GM23248 (cell line): Measurements from ENCODE around the gene LAPTM5. TPM values are rescaled to one million over a fixed set of nuclear protein-coding genes. Genes with fewer than 3 reads are reported as not detected.

Source experiments
- DNase-seq: peaks from one replicate; pipeline ENCODE4 v3.0.0-alpha.2; 2015
- H2AFZ ChIP-seq: fragments of 200-600 bp; sonication (generic); 2 replicates; pipeline ENCODE4 v1.6.1; 2016; ENCODE audit warnings: antibody characterized with exemption
- H3F3A ChIP-seq: fragments of 200-600 bp; sonication (generic); 2 replicates; pipeline ENCODE4 v1.6.1; 2016; ENCODE audit warnings: mild to moderate bottlenecking, antibody characterized with exemption, mixed run types; ENCODE audit not compliant: insufficient read depth
- H3K27ac ChIP-seq: fragments of 200-600 bp; sonication (generic); 2 replicates; pipeline ENCODE4 v1.5.1; 2016; ENCODE audit warnings: mild to moderate bottlenecking
- H3K27me3 ChIP-seq: fragments of 200-600 bp; sonication (generic); replicated peaks from 2 replicates; pipeline ENCODE4 v1.6.1; 2016; ENCODE audit warnings: mild to moderate bottlenecking; ENCODE audit not compliant: insufficient read depth
- H3K36me3 ChIP-seq: fragments of 200-600 bp; sonication (generic); 2 replicates; pipeline ENCODE4 v1.6.1; 2016; ENCODE audit warnings: low read depth, mild to moderate bottlenecking
- H3K4me1 ChIP-seq: fragments of 200-600 bp; sonication (generic); 2 replicates; pipeline ENCODE4 v1.6.1; 2016; ENCODE audit warnings: mild to moderate bottlenecking; ENCODE audit not compliant: insufficient read depth
- H3K4me2 ChIP-seq: fragments of 200-600 bp; sonication (generic); one replicate; pipeline ENCODE4 v1.6.1; 2016; ENCODE audit warnings: mild to moderate bottlenecking; ENCODE audit not compliant: unreplicated experiment
- H3K4me3 ChIP-seq: fragments of 200-600 bp; sonication (generic); 2 replicates; pipeline ENCODE4 v1.5.1; 2016; ENCODE audit warnings: mild to moderate bottlenecking
- H3K79me2 ChIP-seq: fragments of 200-600 bp; sonication (generic); 2 replicates; pipeline ENCODE4 v1.6.1; 2016; ENCODE audit warnings: mild to moderate bottlenecking; ENCODE audit not compliant: insufficient read depth
- H3K9ac ChIP-seq: fragments of 200-600 bp; sonication (generic); 2 replicates; pipeline ENCODE4 v1.6.1; 2016; ENCODE audit warnings: mild to moderate bottlenecking
- H3K9me2 ChIP-seq: fragments of 200-600 bp; sonication (generic); 2 replicates; pipeline ENCODE4 v1.6.1; 2016; ENCODE audit warnings: mixed run types, mild to moderate bottlenecking, moderate library complexity; ENCODE audit not compliant: insufficient read depth
- H3K9me3 ChIP-seq: fragments of 200-600 bp; sonication (generic); one replicate; pipeline ENCODE4 v1.6.1; 2017; ENCODE audit warnings: low read depth
- H4K20me1 ChIP-seq: fragments of 200-600 bp; sonication (generic); 2 replicates; pipeline ENCODE4 v1.6.0; 2016; ENCODE audit not compliant: insufficient read depth
- EZH2 ChIP-seq: fragments of 200-600 bp; sonication (generic); IDR thresholded peaks from 2 replicates; pipeline ENCODE4 v1.6.1; 2018; ENCODE audit warnings: antibody characterized with exemption, mild to moderate bottlenecking; ENCODE audit not compliant: insufficient read depth, poor library complexity, severe bottlenecking
- EZH2phosphoT487 ChIP-seq: fragments of 200-600 bp; sonication (generic); IDR thresholded peaks from 2 replicates; pipeline ENCODE4 v1.6.1; 2018; ENCODE audit warnings: antibody characterized with exemption, moderate library complexity, mild to moderate bottlenecking, low read depth; ENCODE audit not compliant: insufficient read depth
- WGBS, 2 experiments: methylation state at CpG; one replicate each; pipeline ENCODE4 v1.1.6; 2015 to 2017; ENCODE audit warnings: low lambda C conversion rate in 2 of 2, low coverage in 1 of 2; ENCODE audit errors: missing lambda C conversion rate in 2 of 2; 5-methylcytosine and 5-hydroxymethylcytosine counted together
- in situ Hi-C: fragments of 300-500 bp; cut with MboI; formaldehyde crosslinking; loops from 2 replicates; pipeline ENCODE4 v1.15.0; 2020
- polyA plus RNA-seq: library from polyadenylated mRNA; unstranded; fragments of >200 nt; fragmentation: Nextera tagmentation; extraction: Ambion mirVana; gene quantifications from 2 replicates; pipeline ENCODE4 v1.2.1, GENCODE V29; 2016
- total RNA-seq: library from RNA; depleted of rRNA; stranded (reverse); fragments of >200 nt; shearing (Covaris generic); gene quantifications from 2 replicates; pipeline ENCODE4 v1.2.3, GENCODE V29; 2014

The LAPTM5 gene
- total and polyA plus RNA-seq, 2 experiments from 2014 or later: 0.36 TPM; not detected in 1

DNA sequence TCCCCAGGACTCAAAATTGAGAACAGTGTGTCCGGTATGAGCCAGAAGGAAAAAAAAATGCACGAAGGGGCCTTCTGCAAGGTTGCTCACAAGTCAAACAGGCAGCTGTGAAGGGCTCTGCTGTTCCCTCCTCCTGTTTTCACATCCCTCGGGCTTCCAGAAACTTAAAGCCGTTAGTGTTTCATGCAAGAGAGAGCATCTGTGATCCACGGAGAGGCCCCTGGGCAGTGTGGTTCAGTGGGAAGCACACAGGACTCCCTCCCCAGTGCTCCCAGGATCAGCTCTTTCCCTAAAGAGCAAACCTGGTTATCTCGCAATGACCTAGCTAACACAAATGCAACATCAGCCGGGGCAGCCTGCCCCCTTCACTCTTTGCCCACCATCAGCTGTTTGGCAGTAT lies 31.3 kb downstream of the LAPTM5 start:
- Histone ChIP-seq H3K4me1 (no peaks in the 10 kb centered on the region), H3K9me3 (no peaks in the 10 kb centered on the region), H3K9ac (no peak overlapping the region), H2AFZ (no peak overlapping the region), H3F3A (no peaks in the 10 kb centered on the region), H4K20me1 (no peaks in the 10 kb centered on the region), H3K79me2 (no peaks in the 10 kb centered on the region), H3K27me3 (peaks cover 5% of the 10 kb centered on the region; the same call in 1 of the 2 replicates), H3K4me3 (no peak overlapping the region), H3K9me2 (no peaks in the 10 kb centered on the region), H3K36me3 (no peaks in the 10 kb centered on the region), H3K4me2 (no peak overlapping the region), H3K27ac (no peak overlapping the region)
- DNase-seq: no peak
- TF ChIP-seq EZH2phosphoT487: no peak
- no peak for TF ChIP-seq EZH2
- in situ Hi-C loops: no loop called here
- 66 to 73% methylated on average over 7 of the region's 7 CpGs for WGBS, 2 experiments

DNA sequence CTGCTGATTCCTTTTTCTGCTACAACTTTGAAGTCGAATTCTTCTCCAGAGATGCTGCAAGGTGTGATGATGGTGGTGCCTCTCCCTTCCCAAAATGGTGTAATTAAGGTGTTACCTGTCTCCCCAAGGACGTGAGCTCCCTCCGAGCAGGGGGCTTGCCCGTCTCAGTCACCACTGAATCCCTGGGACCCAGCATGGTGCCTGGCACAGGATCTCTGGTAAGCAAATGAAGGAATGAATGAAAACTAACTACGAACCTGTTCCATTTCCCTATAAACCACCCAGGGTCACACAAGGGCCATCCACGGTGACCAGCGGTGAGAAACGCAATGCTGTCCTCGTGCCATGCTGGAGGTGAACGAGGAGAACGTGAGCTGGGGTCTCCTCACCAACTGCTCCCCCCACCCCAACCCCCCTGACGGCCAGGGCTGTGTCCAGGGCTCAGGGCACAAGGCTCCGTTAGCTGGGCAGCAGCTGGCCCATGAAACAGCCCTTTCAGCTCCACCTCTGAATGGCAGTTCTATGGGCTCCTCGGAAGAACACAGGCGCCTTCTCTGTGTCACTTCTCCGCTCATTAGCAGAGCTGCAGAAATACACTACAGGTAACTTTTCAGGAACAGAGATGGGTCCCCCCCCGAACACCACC lies 32.0 kb downstream of the LAPTM5 start:
- H3K4me2 ChIP-seq: no peak overlapping the region
- in situ Hi-C loops: no loop called here
- H3K9me2 ChIP-seq: no peaks in the 10 kb centered on the region
- no peaks in the 10 kb centered on the region for H3K79me2 ChIP-seq
- no peak overlapping the region for H3K4me3 ChIP-seq
- no peak overlapping the region for H3K9ac ChIP-seq
- H3K27ac ChIP-seq: no peak overlapping the region
- no peaks in the 10 kb centered on the region for H3F3A ChIP-seq
- H3K36me3 ChIP-seq: no peaks in the 10 kb centered on the region
- no peaks in the 10 kb centered on the region for H4K20me1 ChIP-seq
- no peaks in the 10 kb centered on the region for H3K9me3 ChIP-seq
- no peaks in the 10 kb centered on the region for H3K27me3 ChIP-seq
- no peak overlapping the region for H2AFZ ChIP-seq
- WGBS, 2 experiments: 80 to 81% methylated on average over 16 to 17 of the region's 17 CpGs
- H3K4me1 ChIP-seq: no peaks in the 10 kb centered on the region
- no peak for DNase-seq
- TF ChIP-seq EZH2phosphoT487 (no peak), EZH2 (no peak)

DNA sequence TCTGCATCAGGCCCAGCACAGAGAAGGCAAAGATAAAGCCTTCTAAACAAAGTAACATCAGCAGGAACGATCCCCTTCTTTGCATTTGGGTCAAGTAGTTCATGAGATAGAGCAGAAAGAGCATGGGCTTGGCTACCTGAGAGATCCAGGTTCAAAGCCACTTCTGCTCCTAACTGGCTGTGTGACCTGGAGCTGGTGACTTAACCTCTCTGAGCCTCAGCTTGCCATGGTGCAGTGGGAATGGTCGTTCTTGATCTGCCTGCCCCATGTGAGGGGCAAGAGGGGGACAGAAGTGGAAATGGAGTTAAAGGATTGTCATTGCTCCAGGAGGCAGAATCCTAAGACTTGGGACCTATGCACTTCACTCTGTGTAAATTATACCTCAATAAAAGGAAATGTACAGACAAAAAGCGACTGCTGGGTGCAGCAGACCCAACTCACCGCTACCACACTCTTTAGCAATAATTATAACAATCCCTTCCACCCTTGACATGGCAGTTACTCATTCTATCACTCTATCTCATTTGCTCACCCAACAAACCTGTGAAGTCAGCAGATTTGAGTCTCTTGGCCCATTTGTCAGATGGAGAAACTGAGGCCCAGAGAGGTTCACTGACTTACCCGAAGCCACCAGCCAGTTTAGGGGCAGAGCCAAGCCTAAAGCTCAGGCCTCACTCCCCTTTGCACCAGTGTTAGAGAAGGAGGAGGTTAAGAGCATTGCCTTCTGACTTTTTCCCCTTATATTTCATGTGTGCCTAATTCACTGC lies 32.7 kb downstream of the LAPTM5 start:
- Histone ChIP-seq H3K4me2 (no peak overlapping the region), H3K27ac (no peak overlapping the region), H3F3A (no peaks in the 10 kb centered on the region), H3K9me2 (no peaks in the 10 kb centered on the region), H4K20me1 (no peaks in the 10 kb centered on the region), H3K4me3 (no peak overlapping the region), H3K79me2 (no peaks in the 10 kb centered on the region), H3K36me3 (no peaks in the 10 kb centered on the region), H3K9me3 (no peaks in the 10 kb centered on the region), H3K9ac (no peak overlapping the region), H2AFZ (no peak overlapping the region), H3K27me3 (no peaks in the 10 kb centered on the region), H3K4me1 (no peaks in the 10 kb centered on the region)
- in situ Hi-C loops: loop anchor here (5.0 to 25.0 kb wide), 2 partner anchors 52 to 1488 kb away; partner anchors contain the start of genes MECR and PTPRU
- DNase-seq: no peak
- TF ChIP-seq EZH2phosphoT487: no peak
- TF ChIP-seq EZH2: no peak
- 78 to 82% methylated on average over 5 of the region's 5 CpGs for WGBS, 2 experiments

GRCh38 chr1:30724175-30724574 lies 33.4 kb downstream of the LAPTM5 start:
- H3K4me3 ChIP-seq: no peak overlapping the region
- no peaks in the 10 kb centered on the region for H3K9me2 ChIP-seq
- no peak overlapping the region for H3K9ac ChIP-seq
- WGBS, 2 experiments: 91 to 97% methylated on average over 2 of the region's 2 CpGs
- no peak overlapping the region for H2AFZ ChIP-seq
- no peak overlapping the region for H3K27ac ChIP-seq
- no peak overlapping the region for H3K4me2 ChIP-seq
- no peaks in the 10 kb centered on the region for H3K36me3 ChIP-seq
- no peaks in the 10 kb centered on the region for H4K20me1 ChIP-seq
- no peaks in the 10 kb centered on the region for H3F3A ChIP-seq
- no peaks in the 10 kb centered on the region for H3K79me2 ChIP-seq
- in situ Hi-C loops: loop anchor here (5.0 to 25.0 kb wide), 2 partner anchors 53 to 1487 kb away; partner anchors contain the start of genes MECR and PTPRU
- no peaks in the 10 kb centered on the region for H3K27me3 ChIP-seq
- DNase-seq: no peak
- H3K9me3 ChIP-seq: no peaks in the 10 kb centered on the region
- TF ChIP-seq EZH2phosphoT487 (no peak), EZH2 (no peak)
- H3K4me1 ChIP-seq: no peaks in the 10 kb centered on the region
